SKM-1 (cell line): ENCODE measurements around the gene ELF4.
"Not testable (repeated sequence)": the region's sequence is repeated elsewhere in the genome, so short reads cannot be mapped to it uniquely, and the experiment has no call there.

Experiments used
- DNase-seq: peaks from one replicate; lab custom pipeline; 2025; ENCODE audit not compliant: unreplicated experiment; lab: John Stamatoyannopoulos, UW

ELF4 gene

DNA sequence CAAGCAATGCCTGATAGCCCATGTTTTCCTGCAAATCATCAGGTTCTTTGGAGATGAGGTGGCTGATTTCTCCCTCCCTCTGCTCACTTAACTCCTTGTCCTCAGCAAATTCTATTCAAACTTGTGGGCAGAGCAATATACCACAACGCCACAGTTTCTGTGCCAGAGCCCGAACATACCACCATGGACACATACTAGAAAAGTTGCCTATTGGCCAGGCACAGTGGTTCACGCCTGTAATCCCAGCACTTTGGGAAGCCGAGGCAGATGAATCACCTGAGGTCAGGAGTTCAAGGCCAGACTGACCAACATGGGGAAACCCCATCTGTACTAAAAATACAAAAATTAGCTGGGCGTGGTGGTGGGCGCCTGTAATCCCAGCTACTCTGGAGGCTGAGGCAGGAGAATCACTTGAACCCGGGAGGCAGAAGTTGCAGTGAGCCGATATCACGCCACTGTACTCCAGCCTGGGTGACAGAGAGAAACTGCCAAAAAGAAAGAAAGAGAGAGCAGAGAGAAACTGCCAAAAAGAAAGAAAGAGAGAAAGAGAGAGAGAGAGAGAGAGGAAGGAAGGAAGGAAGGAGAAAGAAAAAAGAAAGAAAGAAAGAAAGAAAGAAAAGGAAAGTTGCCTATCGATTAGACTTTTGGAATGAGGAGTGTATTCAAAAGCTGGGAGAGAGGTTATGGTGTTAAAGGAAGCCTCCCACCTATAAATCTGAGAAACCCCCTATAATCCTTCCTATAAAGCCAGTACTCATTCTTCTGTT, 5.0 kb upstream of the ELF4 start:
- DNase-seq, result not testable (repeated sequence)

DNA sequence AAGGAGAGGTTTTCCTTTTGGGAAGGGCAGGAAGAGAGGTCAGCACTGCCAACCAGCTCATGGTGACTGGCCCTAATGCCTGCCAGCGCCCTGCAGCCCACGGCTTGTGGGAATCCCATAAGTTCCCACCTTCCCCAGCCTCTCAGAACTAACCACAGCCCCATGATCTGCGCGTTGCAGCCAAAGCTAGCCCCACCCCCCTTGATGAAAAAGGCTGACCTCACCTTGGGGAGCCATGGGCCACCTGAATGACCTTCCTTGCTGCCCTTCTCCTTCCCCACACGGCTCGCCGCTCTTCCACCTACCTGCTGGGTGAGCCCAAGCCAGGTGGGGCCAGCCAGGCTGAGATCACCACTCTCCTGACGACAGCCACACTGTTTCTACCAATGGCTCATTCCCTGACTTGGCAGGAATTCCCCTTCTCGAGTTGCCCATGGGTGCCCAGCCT, 3.9 kb upstream of the ELF4 start:
- DNase-seq, result no peak

GRCh38 chrX:130111220-130112154, 1.2 kb upstream of the ELF4 start:
- no peak for DNase-seq

DNA sequence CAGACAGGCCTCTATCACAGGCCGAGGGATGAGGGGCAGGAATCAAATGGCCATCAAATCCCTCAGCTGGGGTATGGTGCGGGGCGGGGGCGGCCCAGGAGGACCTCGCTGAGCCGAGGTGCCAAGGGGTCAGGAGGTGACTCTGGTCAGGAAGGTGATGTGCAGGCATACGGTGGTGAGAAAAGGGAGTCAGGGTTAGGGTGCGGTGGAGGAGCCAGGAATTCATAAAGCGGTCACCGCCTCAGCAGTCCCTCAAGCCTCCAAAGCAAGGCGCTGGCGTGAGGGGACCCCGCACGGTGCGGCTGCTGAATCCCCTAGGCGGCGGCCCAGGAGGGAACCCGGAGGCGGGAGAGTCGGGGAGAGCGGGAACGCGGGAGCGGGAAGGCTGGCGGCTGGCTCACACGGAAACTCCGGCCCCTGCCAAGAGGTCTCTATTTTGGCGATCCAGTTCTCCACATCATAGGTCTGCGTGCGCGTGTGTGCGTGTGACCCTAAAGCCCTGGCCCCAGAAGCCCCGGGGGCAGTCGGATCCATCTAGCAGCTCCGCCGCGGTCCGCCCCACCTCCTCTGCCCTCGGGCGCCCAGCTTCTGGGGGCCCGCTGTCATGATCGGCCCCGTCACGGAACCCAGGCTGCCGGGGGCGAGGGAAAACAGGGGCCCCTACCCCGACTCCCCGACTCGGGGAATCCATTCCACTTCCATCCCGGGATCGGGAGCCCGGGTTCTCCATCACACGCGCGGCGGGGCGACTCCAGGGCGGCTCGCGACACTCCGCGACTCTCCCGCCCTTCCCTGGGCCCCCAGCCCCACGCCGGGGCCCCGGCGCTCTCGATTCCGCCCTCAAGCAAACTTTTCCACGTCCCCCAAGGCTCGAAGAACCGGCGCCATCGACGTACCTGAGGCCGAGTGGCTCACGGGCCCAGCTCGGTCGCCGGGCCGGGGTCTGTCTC, 593 bp downstream of the ELF4 start:
- DNase-seq, result no peak

- DNase-seq, result peak; percentile 11
Measured at GRCh38 chrX:130108647-130109428, 1.5 kb downstream of the ELF4 start.

DNA sequence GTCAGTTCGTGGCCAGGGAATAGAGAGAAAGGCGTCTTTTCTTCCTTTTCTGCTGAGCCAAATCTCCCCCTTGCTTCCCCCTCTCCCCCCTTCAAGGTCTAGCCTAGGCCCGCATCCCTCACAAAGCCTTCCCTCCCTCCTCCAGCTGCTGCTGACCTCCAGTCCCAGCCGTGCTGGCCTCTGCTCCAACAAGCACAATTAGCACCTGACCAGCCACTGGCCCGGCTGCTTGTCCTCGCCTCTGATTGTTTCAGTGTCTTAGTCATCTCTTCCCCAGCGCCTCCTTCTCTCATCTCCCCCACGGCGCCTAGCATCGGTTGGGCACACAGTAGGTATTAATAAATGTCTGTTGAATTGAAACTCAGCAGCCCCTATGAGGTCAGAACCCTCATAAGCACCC, 4.2 kb downstream of the ELF4 start:
- no peak for DNase-seq

GRCh38 chrX:130105244-130105643, 5.1 kb downstream of the ELF4 start:
- DNase-seq, result no peak

DNA sequence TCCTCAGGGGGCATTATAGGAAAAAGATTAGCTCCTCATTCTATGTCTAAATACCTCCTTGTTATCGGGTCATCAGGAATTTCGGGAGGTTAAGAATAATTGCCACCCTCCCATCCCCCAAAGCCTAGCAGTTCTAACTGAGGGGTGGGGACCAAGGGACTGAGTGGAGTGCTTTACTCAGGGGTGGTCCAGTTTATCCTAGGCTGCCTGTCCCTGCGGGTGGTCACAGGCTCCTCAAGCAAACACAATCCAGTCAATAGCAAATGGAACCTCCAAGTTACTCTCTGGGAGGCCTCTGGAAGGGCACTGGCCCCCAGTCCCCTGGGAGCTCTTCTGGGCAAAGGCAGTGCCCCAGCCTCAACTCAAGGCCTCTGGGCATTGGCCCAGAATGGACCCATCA, 6.7 kb downstream of the ELF4 start:
- DNase-seq, result no peak

- no peak for DNase-seq
Measured at GRCh38 chrX:130100180-130100579, 10.1 kb downstream of the ELF4 start.

GRCh38 chrX:130098210-130098552, 12.1 kb downstream of the ELF4 start:
- no peak for DNase-seq

DNA sequence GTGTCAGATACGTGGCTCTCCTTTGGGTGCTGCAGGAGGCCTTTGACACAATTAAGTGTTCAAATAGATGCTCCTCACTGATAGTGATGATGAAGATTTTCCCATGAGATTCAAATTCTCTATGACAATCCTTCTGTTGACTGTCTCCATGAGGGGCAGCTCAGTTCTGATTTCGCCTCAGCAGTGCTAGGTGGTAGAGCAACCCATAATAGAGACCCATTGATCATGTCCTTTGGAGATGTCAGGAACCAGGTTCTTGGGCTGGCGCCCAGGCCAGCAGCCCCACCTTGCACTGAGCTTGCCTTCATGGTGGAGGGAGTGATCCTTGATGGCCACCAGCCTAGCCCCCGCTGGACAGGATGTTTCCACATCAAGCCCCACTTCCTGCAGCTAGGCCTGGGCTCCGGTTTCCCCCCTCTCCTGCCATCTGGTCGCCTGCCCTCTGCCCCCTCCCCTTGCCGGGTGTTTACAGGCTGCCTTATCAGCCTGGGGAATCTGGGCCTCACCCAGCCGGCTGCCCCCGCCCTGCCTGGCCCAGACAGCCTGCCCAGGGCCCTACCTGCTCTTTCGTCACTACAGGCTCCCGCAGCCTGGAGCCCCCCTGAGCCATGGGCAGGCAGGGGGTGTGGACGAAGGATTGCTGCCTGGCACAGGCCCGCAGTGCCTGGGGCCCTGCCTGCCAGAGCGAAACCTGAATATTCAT, 12.6 kb downstream of the ELF4 start:
- no peak for DNase-seq

- DNase-seq, result no peak
Measured at GRCh38 chrX:130095249-130096030, 14.9 kb downstream of the ELF4 start.

DNA sequence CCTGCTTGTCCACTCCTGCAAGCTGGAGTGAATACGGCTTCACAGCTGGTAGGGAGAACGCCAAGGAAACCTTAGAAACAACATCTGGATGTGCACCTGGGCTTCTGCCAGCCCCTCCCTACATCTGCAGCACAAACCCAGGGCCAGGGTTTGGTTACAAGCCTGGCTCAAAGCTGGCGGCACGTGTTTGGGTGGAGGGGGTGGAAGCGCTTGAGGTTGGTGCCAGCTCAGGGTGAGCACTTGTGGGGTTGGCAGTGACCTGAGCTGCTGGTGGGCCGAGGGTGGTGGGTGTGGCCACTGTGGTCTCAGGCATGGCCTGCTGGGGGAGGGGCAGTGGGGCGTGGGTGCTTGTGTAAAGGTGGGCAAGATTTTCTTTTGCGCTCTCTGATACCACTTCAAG, 15.6 kb downstream of the ELF4 start:
- no peak for DNase-seq

- DNase-seq, result no peak
Measured at GRCh38 chrX:130093271-130093670, 17.0 kb downstream of the ELF4 start.

GRCh38 chrX:130091980-130092522, 18.2 kb downstream of the ELF4 start:
- DNase-seq, result peak; percentile 63

DNA sequence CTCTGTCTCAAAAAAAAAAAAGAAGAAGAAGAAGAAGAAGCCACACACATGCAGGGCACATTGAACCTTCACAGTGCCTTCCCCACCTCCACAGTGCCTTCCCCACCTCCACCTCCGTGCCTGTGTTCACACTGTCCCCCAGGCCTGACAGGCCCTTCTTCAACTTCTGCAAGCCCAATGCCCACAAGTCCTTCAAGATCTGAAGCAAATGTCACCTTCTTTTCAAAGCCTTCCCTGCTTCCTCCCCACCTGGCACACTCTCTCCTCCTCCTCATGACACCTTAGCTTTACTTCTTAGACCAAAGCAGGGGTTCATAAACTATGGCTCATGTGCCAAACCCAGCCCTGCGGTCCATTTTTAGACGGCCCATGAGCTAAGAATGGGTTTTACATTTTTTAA, 19.9 kb downstream of the ELF4 start:
- DNase-seq, result no peak

DNA sequence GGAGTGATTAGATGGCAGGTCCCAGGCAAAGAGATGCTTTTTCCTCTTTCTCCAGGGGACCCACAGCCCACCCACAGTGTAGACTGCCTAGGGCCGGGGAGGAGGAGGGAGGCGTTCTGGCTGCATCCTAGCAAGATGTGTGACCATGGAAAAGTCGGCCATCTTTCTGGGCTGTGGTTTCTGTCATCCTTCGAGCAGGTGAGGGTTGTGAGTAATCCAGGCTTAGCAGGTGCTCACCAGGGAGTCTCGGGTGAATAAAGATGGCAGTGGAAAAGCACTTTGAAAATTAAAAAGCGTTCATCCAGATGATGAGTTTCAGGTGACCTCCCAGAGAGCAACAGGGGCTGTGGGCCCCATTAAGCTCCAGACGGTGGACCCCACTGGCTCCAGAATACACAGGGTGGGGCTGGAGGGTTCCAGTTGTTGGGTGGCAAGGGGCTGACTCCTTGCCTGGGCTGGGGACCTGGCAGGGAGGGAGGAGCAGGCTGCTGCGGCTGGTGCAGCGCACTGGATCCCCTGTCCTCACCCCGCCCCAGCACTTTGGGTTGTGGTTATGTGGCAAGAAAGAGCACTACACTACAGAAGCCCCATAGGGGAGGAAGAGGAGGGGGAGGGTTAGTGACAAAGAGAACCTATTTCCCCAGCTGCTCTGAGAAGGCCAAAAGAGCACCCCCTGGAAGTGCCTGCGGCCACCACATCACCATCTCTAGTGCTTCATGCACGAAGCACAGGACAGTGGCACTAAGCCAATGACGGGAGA, 23.7 kb downstream of the ELF4 start:
- DNase-seq, result peak; percentile 57
